ENCODE data around the gene SYT3.

DNA sequence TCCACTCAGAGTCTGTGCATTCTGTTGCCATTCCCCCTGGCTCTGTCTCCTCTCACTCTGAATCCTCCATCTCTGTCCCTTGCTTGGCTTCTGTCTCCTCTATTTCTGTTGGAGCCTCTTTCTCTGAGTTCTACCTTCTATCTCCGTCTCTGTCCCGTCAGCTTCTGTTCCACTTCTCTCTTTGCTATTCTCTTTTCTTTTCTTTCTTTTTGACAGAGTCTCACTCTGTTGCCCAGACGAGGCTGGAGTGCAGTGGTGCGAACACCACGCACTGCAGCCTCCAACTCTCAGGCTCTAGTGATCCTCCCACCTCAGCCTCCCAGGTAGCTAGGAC is 37.6 kb downstream of the SYT3 start:
- TF ChIP-seq POLR2AphosphoS5 (IDR thresholded peaks at IDR 0.05) (no peak), CTCF (IDR thresholded peaks at IDR 0.05) (no peak)
